GM21390 (cell line): ENCODE results near the gene OVCH2.

Source experiments
- ATAC-seq: cut with Tn5 transposase; IDR thresholded peaks from one replicate; pipeline ENCODE4 v1.9.1; 2021; ENCODE audit not compliant: unreplicated experiment

OVCH2 gene

DNA sequence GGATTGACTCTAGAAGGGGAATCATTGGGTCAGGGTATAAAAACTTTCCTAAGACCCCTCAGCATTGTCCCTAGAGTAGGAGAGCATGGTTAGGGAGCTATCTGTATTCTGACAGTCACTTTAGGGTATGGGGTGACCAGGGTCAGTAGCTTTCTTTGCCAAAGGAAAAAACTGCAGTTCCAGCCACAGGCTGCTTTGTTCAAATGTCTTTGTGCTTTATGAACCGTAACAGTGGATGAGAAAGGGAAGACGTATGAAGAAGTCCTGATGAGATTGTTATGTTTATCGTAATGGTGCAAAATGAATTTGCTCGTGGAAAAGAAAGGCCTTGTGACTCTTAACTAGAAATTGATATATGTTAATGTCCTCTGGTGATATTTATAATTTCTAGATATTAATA lies 63.0 kb downstream of the OVCH2 start:
- no peak for ATAC-seq

- no peak for ATAC-seq
These were observed 63.5 kb downstream of the OVCH2 start for GRCh38 chr11:7642747-7643146.

GRCh38 chr11:7640816-7641215 lies 65.5 kb downstream of the OVCH2 start:
- ATAC-seq = no peak

DNA sequence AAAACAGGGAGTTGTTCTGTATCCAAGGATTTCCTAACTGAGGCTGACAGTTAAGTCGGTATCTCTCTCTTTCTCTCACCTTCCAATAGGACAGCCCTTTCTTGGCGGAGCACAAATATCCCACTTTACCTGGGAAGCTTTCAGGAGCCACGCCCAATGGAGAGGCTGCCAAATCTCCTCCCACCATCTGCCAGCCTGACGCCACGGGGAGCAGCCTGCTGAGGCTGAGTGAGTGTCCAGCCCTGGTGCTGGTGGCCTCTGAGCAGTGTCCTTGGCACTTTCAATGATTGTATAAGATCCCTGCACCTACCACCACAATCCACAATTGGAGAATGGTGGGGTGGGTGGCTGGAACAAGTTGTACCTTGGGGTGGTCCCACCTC lies 66.6 kb downstream of the OVCH2 start:
- ATAC-seq = no peak
